ENCODE results near the gene BSDC1.

GRCh38 chr1:32332290-32333079 is 61.8 kb downstream of the BSDC1 start:
- TF ChIP-seq EZH2phosphoT487 (IDR thresholded peaks at IDR 0.05; ENCODE audit: borderline replicate concordance) (no peak), EZH2 (IDR thresholded peaks at IDR 0.05) (no peak), CTCF (IDR thresholded peaks at IDR 0.05 in 2 of 3, conservative IDR thresholded peaks at IDR 0.05 in 1 of 3; ENCODE audit: borderline replicate concordance in 1 of 3, insufficient read depth in 1 of 3, low read depth in 2 of 3, low read length in 2 of 3) (no peak), POLR2A (IDR thresholded peaks at IDR 0.05; ENCODE audit: borderline replicate concordance, extremely low read depth, insufficient read depth, insufficient read length) (no peak), RAD21 (IDR thresholded peaks at IDR 0.05; ENCODE audit: low read depth) (no peak), SP1 (IDR thresholded peaks at IDR 0.05; ENCODE audit: low read depth) (peak; percentile 50), EGR1 (IDR thresholded peaks at IDR 0.05; ENCODE audit: low read depth) (peak; percentile 70), CEBPB (IDR thresholded peaks at IDR 0.05; ENCODE audit: low read depth) (no peak), YY1 (IDR thresholded peaks at IDR 0.05; ENCODE audit: extremely low read depth, insufficient replicate concordance, low read depth, low read length) (no peak), ZNF274 (IDR thresholded peaks at IDR 0.05; ENCODE audit: low read depth, low read length) (no peak), ATF3 (IDR thresholded peaks at IDR 0.05) (no peak), MAX (IDR thresholded peaks at IDR 0.05) (no peak)
- TF ChIP-seq, protein P1, sequence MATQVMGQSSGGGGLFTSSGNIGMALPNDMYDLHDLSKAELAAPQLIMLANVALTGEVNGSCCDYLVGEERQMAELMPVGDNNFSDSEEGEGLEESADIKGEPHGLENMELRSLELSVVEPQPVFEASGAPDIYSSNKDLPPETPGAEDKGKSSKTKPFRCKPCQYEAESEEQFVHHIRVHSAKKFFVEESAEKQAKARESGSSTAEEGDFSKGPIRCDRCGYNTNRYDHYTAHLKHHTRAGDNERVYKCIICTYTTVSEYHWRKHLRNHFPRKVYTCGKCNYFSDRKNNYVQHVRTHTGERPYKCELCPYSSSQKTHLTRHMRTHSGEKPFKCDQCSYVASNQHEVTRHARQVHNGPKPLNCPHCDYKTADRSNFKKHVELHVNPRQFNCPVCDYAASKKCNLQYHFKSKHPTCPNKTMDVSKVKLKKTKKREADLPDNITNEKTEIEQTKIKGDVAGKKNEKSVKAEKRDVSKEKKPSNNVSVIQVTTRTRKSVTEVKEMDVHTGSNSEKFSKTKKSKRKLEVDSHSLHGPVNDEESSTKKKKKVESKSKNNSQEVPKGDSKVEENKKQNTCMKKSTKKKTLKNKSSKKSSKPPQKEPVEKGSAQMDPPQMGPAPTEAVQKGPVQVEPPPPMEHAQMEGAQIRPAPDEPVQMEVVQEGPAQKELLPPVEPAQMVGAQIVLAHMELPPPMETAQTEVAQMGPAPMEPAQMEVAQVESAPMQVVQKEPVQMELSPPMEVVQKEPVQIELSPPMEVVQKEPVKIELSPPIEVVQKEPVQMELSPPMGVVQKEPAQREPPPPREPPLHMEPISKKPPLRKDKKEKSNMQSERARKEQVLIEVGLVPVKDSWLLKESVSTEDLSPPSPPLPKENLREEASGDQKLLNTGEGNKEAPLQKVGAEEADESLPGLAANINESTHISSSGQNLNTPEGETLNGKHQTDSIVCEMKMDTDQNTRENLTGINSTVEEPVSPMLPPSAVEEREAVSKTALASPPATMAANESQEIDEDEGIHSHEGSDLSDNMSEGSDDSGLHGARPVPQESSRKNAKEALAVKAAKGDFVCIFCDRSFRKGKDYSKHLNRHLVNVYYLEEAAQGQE (IDR thresholded peaks at IDR 0.05; ENCODE audit: low read depth), result no peak

Data from HCT116 (cell line).